ENCODE results near the gene ANKRD65.
"Not testable (repeated sequence)": the region's sequence is repeated elsewhere in the genome, so short reads cannot be mapped to it uniquely, and the experiment has no call there.

The ANKRD65 gene

GRCh38 chr1:1434131-1434823 is 13.2 kb upstream of the ANKRD65 start:
- Histone ChIP-seq H3K27ac (ENCODE audit: low read depth, low read length) (peak overlapping the region; percentile 94), H3K9ac (ENCODE audit: low read depth, low read length) (no peak overlapping the region; the same call in 1 of the 2 replicates), H3K4me1 (ENCODE audit: control insufficient read depth, insufficient read depth, low read length) (peaks cover 37% of the 10 kb centered on the region)

GRCh38 chr1:1433804-1434130 is 12.7 kb upstream of the ANKRD65 start:
- H3K4me3 ChIP-seq (ENCODE audit: low read depth, low read length), result peak overlapping the region; percentile 29; the same call in 1 of the 2 replicates
- H3K27me3 ChIP-seq (ENCODE audit: control insufficient read depth, insufficient read depth, low read length), result peaks cover 11% of the 10 kb centered on the region
- peak overlapping the region; percentile 94 for H3K27ac ChIP-seq (ENCODE audit: low read depth, low read length)
- H3K36me3 ChIP-seq (ENCODE audit: control insufficient read depth, insufficient read depth, low read length), result no peaks in the 10 kb centered on the region
- no peak overlapping the region; the same call in 1 of the 2 replicates for H3K9ac ChIP-seq (ENCODE audit: low read depth, low read length)
- H3K4me1 ChIP-seq (ENCODE audit: control insufficient read depth, insufficient read depth, low read length), result peaks cover 37% of the 10 kb centered on the region
- H3K9me3 ChIP-seq (ENCODE audit: control insufficient read depth, insufficient read depth, low read length), result no peaks in the 10 kb centered on the region

More at GRCh38 chr1:1434131-1434823, 13.2 kb upstream of the ANKRD65 start:
- no peaks in the 10 kb centered on the region for H3K36me3 ChIP-seq (ENCODE audit: control insufficient read depth, insufficient read depth, low read length)
- H3K4me3 ChIP-seq (ENCODE audit: low read depth, low read length), result peak overlapping the region; percentile 71; the same call in 1 of the 2 replicates
- H3K27me3 ChIP-seq (ENCODE audit: control insufficient read depth, insufficient read depth, low read length), result peaks cover 11% of the 10 kb centered on the region
- H3K9me3 ChIP-seq (ENCODE audit: control insufficient read depth, insufficient read depth, low read length), result no peaks in the 10 kb centered on the region

GRCh38 chr1:1432951-1433803 is 12.1 kb upstream of the ANKRD65 start:
- Histone ChIP-seq H3K36me3 (ENCODE audit: control insufficient read depth, insufficient read depth, low read length) (no peaks in the 10 kb centered on the region), H3K27me3 (ENCODE audit: control insufficient read depth, insufficient read depth, low read length) (peaks cover 11% of the 10 kb centered on the region), H3K4me1 (ENCODE audit: control insufficient read depth, insufficient read depth, low read length) (peaks cover 37% of the 10 kb centered on the region), H3K9me3 (ENCODE audit: control insufficient read depth, insufficient read depth, low read length) (no peaks in the 10 kb centered on the region), H3K9ac (ENCODE audit: low read depth, low read length) (peak overlapping the region; percentile 38; the same call in 1 of the 2 replicates), H3K27ac (ENCODE audit: low read depth, low read length) (peak overlapping the region; percentile 94), H3K4me3 (ENCODE audit: low read depth, low read length) (peak overlapping the region; percentile 21; the same call in 1 of the 2 replicates)

- Histone ChIP-seq H3K9me3 (ENCODE audit: control insufficient read depth, insufficient read depth, low read length) (no peaks in the 10 kb centered on the region), H3K27ac (ENCODE audit: low read depth, low read length) (peak overlapping the region; percentile 94), H3K27me3 (ENCODE audit: control insufficient read depth, insufficient read depth, low read length) (peaks cover 11% of the 10 kb centered on the region), H3K4me1 (ENCODE audit: control insufficient read depth, insufficient read depth, low read length) (peaks cover 37% of the 10 kb centered on the region), H3K36me3 (ENCODE audit: control insufficient read depth, insufficient read depth, low read length) (no peaks in the 10 kb centered on the region), H3K9ac (ENCODE audit: low read depth, low read length) (no peak overlapping the region), H3K4me3 (ENCODE audit: low read depth, low read length) (no peak overlapping the region)
These were observed 11.3 kb upstream of the ANKRD65 start for GRCh38 chr1:1432274-1432950.

- H3K27me3 ChIP-seq (ENCODE audit: control insufficient read depth, insufficient read depth, low read length), result peaks cover 11% of the 10 kb centered on the region
- no peak overlapping the region for H3K9ac ChIP-seq (ENCODE audit: low read depth, low read length)
- peaks cover 37% of the 10 kb centered on the region for H3K4me1 ChIP-seq (ENCODE audit: control insufficient read depth, insufficient read depth, low read length)
- H3K27ac ChIP-seq (ENCODE audit: low read depth, low read length), result peak overlapping the region; percentile 71
- no peaks in the 10 kb centered on the region for H3K9me3 ChIP-seq (ENCODE audit: control insufficient read depth, insufficient read depth, low read length)
- H3K4me3 ChIP-seq (ENCODE audit: low read depth, low read length), result no peak overlapping the region
- H3K36me3 ChIP-seq (ENCODE audit: control insufficient read depth, insufficient read depth, low read length), result no peaks in the 10 kb centered on the region
These were observed 10.8 kb upstream of the ANKRD65 start for GRCh38 chr1:1431845-1432273.

GRCh38 chr1:1430992-1431844 is 10.1 kb upstream of the ANKRD65 start:
- Histone ChIP-seq H3K9ac (ENCODE audit: low read depth, low read length) (no peak overlapping the region), H3K4me3 (ENCODE audit: low read depth, low read length) (no peak overlapping the region), H3K27me3 (ENCODE audit: control insufficient read depth, insufficient read depth, low read length) (peaks cover 6% of the 10 kb centered on the region), H3K4me1 (ENCODE audit: control insufficient read depth, insufficient read depth, low read length) (peaks cover 39% of the 10 kb centered on the region), H3K27ac (ENCODE audit: low read depth, low read length) (peak overlapping the region; percentile 71), H3K9me3 (ENCODE audit: control insufficient read depth, insufficient read depth, low read length) (no peaks in the 10 kb centered on the region), H3K36me3 (ENCODE audit: control insufficient read depth, insufficient read depth, low read length) (no peaks in the 10 kb centered on the region)

- H3K9ac ChIP-seq (ENCODE audit: low read depth, low read length), result no peak overlapping the region
- no peaks in the 10 kb centered on the region for H3K9me3 ChIP-seq (ENCODE audit: control insufficient read depth, insufficient read depth, low read length)
- H3K27me3 ChIP-seq (ENCODE audit: control insufficient read depth, insufficient read depth, low read length), result peaks cover 2% of the 10 kb centered on the region; the same call in 1 of the 2 replicates
- H3K4me3 ChIP-seq (ENCODE audit: low read depth, low read length), result no peak overlapping the region
- H3K4me1 ChIP-seq (ENCODE audit: control insufficient read depth, insufficient read depth, low read length), result peaks cover 44% of the 10 kb centered on the region
- H3K36me3 ChIP-seq (ENCODE audit: control insufficient read depth, insufficient read depth, low read length), result no peaks in the 10 kb centered on the region
- peak overlapping the region; percentile 71 for H3K27ac ChIP-seq (ENCODE audit: low read depth, low read length)
These were observed 9.3 kb upstream of the ANKRD65 start for GRCh38 chr1:1430114-1430982.

GRCh38 chr1:1429671-1430073 is 8.6 kb upstream of the ANKRD65 start:
- no peak overlapping the region for H3K9ac ChIP-seq (ENCODE audit: low read depth, low read length)
- H3K4me3 ChIP-seq (ENCODE audit: low read depth, low read length), result no peak overlapping the region
- no peaks in the 10 kb centered on the region for H3K9me3 ChIP-seq (ENCODE audit: control insufficient read depth, insufficient read depth, low read length)
- H3K36me3 ChIP-seq (ENCODE audit: control insufficient read depth, insufficient read depth, low read length), result no peaks in the 10 kb centered on the region
- peaks cover 37% of the 10 kb centered on the region for H3K4me1 ChIP-seq (ENCODE audit: control insufficient read depth, insufficient read depth, low read length)
- H3K27ac ChIP-seq (ENCODE audit: low read depth, low read length), result no peak overlapping the region
- no peaks in the 10 kb centered on the region for H3K27me3 ChIP-seq (ENCODE audit: control insufficient read depth, insufficient read depth, low read length)

- not testable (repeated sequence) for H3K4me3 ChIP-seq (ENCODE audit: low read depth, low read length); H3K9me3 ChIP-seq (ENCODE audit: control insufficient read depth, insufficient read depth, low read length); H3K36me3 ChIP-seq (ENCODE audit: control insufficient read depth, insufficient read depth, low read length); H3K27ac ChIP-seq (ENCODE audit: low read depth, low read length); H3K27me3 ChIP-seq (ENCODE audit: control insufficient read depth, insufficient read depth, low read length); H3K9ac ChIP-seq (ENCODE audit: low read depth, low read length)
- peaks cover 30% of the 10 kb centered on the region for H3K4me1 ChIP-seq (ENCODE audit: control insufficient read depth, insufficient read depth, low read length)
These were observed 7.9 kb upstream of the ANKRD65 start for GRCh38 chr1:1428967-1429366.
